ENCODE results near the gene FBN2. TPM values are rescaled to one million over a fixed set of nuclear protein-coding genes. Genes with fewer than 3 reads are reported as not detected.
"Not testable (repeated sequence)": the region's sequence is repeated elsewhere in the genome, so short reads cannot be mapped to it uniquely, and the experiment has no call there.

The FBN2 gene
- total RNA-seq, 1 donor from 2014 or later = 244 TPM

GRCh38 chr5:128453121-128453520 is 84.9 kb downstream of the FBN2 start:
- DNase-seq (ENCODE audit: low spot score in 2 of 2, unreplicated experiment in 2 of 2) = no peak
- Mint-ChIP-seq H3K4me1 (peaks cover 10% of the 10 kb centered on the region), H3K27me3 (ENCODE audit: low read depth) (no peaks in the 10 kb centered on the region), H3K27ac (peak overlapping the region; percentile 9), H3K36me3 (peaks cover 35% of the 10 kb centered on the region), H3K9me3 (peaks cover 16% of the 10 kb centered on the region), H3K4me3 (no peak overlapping the region)
- no peak for TF ChIP-seq CTCF (IDR thresholded peaks at IDR 0.05; ENCODE audit: unreplicated experiment)

- Mint-ChIP-seq H3K9me3 (peaks cover 31% of the 10 kb centered on the region), H3K36me3 (peaks cover 44% of the 10 kb centered on the region)
- H3K27me3 Mint-ChIP-seq (ENCODE audit: low read depth); DNase-seq (ENCODE audit: low spot score in 2 of 2, unreplicated experiment in 2 of 2); H3K4me3 Mint-ChIP-seq; H3K4me1 Mint-ChIP-seq; H3K27ac Mint-ChIP-seq: not testable (repeated sequence)
These were observed 90.8 kb downstream of the FBN2 start for GRCh38 chr5:128447224-128447623.

- H3K36me3 Mint-ChIP-seq = peaks cover 14% of the 10 kb centered on the region
- peaks cover under 1% of the 10 kb centered on the region for H3K4me1 Mint-ChIP-seq
- no peaks in the 10 kb centered on the region for H3K27me3 Mint-ChIP-seq (ENCODE audit: low read depth)
- no peak overlapping the region for H3K27ac Mint-ChIP-seq
- DNase-seq (ENCODE audit: low spot score in 2 of 2, unreplicated experiment in 2 of 2) = no peak
- peaks cover 4% of the 10 kb centered on the region for H3K9me3 Mint-ChIP-seq
- TF ChIP-seq CTCF (IDR thresholded peaks at IDR 0.05; ENCODE audit: unreplicated experiment) = no peak
- H3K4me3 Mint-ChIP-seq = no peak overlapping the region
These were observed 96.1 kb downstream of the FBN2 start for GRCh38 chr5:128441941-128442350.

GRCh38 chr5:128441165-128441564 is 96.9 kb downstream of the FBN2 start:
- Mint-ChIP-seq H3K9me3 (peaks cover 2% of the 10 kb centered on the region), H3K27ac (no peak overlapping the region), H3K36me3 (peaks cover 14% of the 10 kb centered on the region), H3K27me3 (ENCODE audit: low read depth) (no peaks in the 10 kb centered on the region), H3K4me1 (peaks cover 5% of the 10 kb centered on the region), H3K4me3 (no peak overlapping the region)
- TF ChIP-seq CTCF (IDR thresholded peaks at IDR 0.05; ENCODE audit: unreplicated experiment) = no peak
- no peak for DNase-seq (ENCODE audit: low spot score in 2 of 2, unreplicated experiment in 2 of 2)

- Mint-ChIP-seq H3K27me3 (ENCODE audit: low read depth) (no peaks in the 10 kb centered on the region), H3K4me3 (no peak overlapping the region), H3K9me3 (no peaks in the 10 kb centered on the region), H3K36me3 (peaks cover 5% of the 10 kb centered on the region), H3K27ac (no peak overlapping the region), H3K4me1 (peaks cover 19% of the 10 kb centered on the region)
- TF ChIP-seq CTCF (IDR thresholded peaks at IDR 0.05; ENCODE audit: unreplicated experiment) = no peak
- DNase-seq (ENCODE audit: low spot score in 2 of 2, unreplicated experiment in 2 of 2) = no peak
These were observed 101.3 kb downstream of the FBN2 start for GRCh38 chr5:128436749-128437188.

GRCh38 chr5:128435861-128436260 is 102.2 kb downstream of the FBN2 start:
- no peak overlapping the region for H3K4me3 Mint-ChIP-seq
- no peaks in the 10 kb centered on the region for H3K9me3 Mint-ChIP-seq
- no peaks in the 10 kb centered on the region for H3K27me3 Mint-ChIP-seq (ENCODE audit: low read depth)
- H3K4me1 Mint-ChIP-seq = peaks cover 24% of the 10 kb centered on the region
- peaks cover 9% of the 10 kb centered on the region for H3K36me3 Mint-ChIP-seq
- no peak overlapping the region for H3K27ac Mint-ChIP-seq
- no peak for DNase-seq (ENCODE audit: low spot score in 2 of 2, unreplicated experiment in 2 of 2)
- no peak for TF ChIP-seq CTCF (IDR thresholded peaks at IDR 0.05; ENCODE audit: unreplicated experiment)
